Neuron (in vitro differentiated cells): Measurements from ENCODE around the gene CARD19.
A peak's percentile ranks its signal among the peaks of the same experiment; 100 is the strongest.

Experiments used
- H2AFZ ChIP-seq: one replicate; pipeline ENCODE4 v1.6.1; 2013; ENCODE audit warnings: low read depth, mild to moderate bottlenecking, inconsistent platforms, low read length, moderate library complexity
- H3K27me3 ChIP-seq: one replicate; pipeline ENCODE4 v1.6.1; 2013; ENCODE audit warnings: low read length; ENCODE audit not compliant: insufficient read depth
- H3K36me3 ChIP-seq: one replicate; pipeline ENCODE4 v1.6.1; 2013; ENCODE audit warnings: low read length; ENCODE audit not compliant: insufficient read depth
- H3K4me1 ChIP-seq: one replicate; pipeline ENCODE4 v1.6.1; 2013; ENCODE audit warnings: low read length; ENCODE audit not compliant: insufficient read depth
- H3K4me3 ChIP-seq: 2 replicates; pipeline ENCODE4 v1.5.1; 2013; ENCODE audit warnings: mild to moderate bottlenecking, low read length, moderate library complexity
- H3K9me3 ChIP-seq: one replicate; pipeline ENCODE4 v1.6.1; 2013; ENCODE audit warnings: low read length

Gene CARD19, protein sequence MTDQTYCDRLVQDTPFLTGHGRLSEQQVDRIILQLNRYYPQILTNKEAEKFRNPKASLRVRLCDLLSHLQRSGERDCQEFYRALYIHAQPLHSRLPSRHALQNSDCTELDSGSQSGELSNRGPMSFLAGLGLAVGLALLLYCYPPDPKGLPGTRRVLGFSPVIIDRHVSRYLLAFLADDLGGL

DNA sequence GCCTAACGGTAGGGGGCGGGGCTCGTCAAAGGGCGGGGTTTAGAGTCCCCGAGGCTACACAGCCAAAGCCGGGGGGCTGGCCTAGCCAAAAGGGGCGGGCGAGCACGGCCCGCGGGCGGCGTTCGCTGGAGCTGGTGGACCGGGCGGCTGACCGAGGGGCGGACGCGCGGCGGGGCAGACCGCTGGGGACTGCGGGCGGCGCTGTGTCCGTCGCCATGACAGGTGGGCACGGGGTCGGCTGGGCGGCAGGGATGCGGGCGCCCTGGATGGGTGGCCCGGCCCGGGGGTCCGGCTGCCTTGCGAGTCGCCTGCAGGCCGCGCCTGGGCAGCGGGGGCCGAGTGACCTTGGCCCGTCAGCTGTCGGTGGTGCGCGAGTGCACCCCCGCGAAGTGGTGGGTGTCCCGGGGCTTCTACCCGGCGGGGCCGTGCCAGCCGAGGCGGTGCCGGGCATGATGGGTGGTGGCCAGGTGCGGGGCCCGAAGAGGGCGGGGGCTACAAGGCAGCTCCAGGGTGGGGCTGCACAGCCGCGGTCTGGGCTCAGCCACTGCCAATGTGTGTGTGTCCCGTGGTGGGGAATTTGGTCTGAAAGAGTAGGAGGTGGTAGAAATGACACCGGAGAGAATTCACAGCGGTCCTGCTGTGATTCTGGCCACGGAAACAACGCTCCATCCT is at the start of gene CARD19:
Gene CARD19 (plus strand): TSS at position 87 of the 672 bp plus-strand sequence. CDS start 129 bp downstream, at position 216.
- Histone ChIP-seq H3K36me3 (no peaks in the 10 kb centered on the region), H3K27me3 (no peaks in the 10 kb centered on the region), H3K4me1 (peaks cover 24% of the 10 kb centered on the region), H3K4me3 (peak within 1 kb of the TSS; percentile 89), H2AFZ (peak within 1 kb of the TSS; percentile 94), H3K9me3 (peaks cover 2% of the 10 kb centered on the region)

GRCh38 chr9:93048566-93049448 is 47.2 kb upstream of the CARD19 start:
- Histone ChIP-seq H2AFZ (no peak overlapping the region), H3K9me3 (no peaks in the 10 kb centered on the region), H3K27me3 (peaks cover 6% of the 10 kb centered on the region), H3K36me3 (no peaks in the 10 kb centered on the region), H3K4me3 (no peak overlapping the region), H3K4me1 (no peaks in the 10 kb centered on the region)

DNA sequence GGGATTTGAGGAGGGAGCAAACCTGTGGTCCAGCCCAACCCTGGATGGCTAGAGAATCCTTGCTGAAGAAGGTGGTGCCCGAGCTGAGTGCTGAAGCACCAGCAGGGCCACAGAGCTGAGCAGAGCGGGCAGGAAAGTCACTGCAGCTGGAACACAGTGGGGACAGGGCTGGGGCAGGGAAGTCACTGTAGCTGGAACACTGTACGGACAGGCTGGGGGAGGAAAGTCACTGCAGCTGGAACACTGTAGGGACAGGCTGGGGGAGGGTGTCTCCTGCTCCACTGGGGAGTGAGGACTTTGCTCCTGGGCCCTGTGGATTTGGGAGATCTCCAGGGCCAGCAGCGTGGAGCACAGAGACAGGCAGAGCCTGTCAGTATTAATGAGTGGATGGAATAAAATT is 46.5 kb upstream of the CARD19 start:
- Histone ChIP-seq H3K27me3 (peaks cover 8% of the 10 kb centered on the region), H3K9me3 (no peaks in the 10 kb centered on the region), H2AFZ (no peak overlapping the region), H3K4me1 (no peaks in the 10 kb centered on the region), H3K4me3 (no peak overlapping the region), H3K36me3 (no peaks in the 10 kb centered on the region)

GRCh38 chr9:93050231-93050630 is 45.8 kb upstream of the CARD19 start:
- Histone ChIP-seq H3K9me3 (no peaks in the 10 kb centered on the region), H3K4me3 (no peak overlapping the region), H2AFZ (no peak overlapping the region), H3K27me3 (peaks cover 14% of the 10 kb centered on the region), H3K4me1 (no peaks in the 10 kb centered on the region), H3K36me3 (no peaks in the 10 kb centered on the region)

DNA sequence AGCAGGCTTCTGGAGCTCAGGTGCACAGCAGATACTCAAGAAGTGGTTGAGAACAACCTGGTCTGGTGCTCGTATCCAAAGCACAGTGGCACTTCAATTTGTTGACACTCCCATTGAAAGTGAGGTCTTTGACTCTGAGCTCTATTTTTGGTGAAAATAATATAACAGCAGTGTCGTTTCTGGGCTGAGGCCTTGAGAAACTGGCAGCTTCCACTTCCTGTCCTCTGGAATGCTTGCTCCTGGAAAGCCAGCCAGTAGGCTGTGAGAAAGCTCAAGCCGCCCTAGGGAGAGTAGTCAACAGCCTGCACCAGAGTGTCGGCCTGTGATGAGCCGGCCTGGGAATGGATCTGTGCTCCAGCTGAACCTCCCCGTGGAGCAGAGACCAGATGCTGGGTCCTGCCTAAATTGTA is 44.3 kb upstream of the CARD19 start:
- no peak overlapping the region for H3K4me3 ChIP-seq
- peaks cover 18% of the 10 kb centered on the region for H3K27me3 ChIP-seq
- no peaks in the 10 kb centered on the region for H3K4me1 ChIP-seq
- H3K36me3 ChIP-seq, result no peaks in the 10 kb centered on the region
- no peak overlapping the region for H2AFZ ChIP-seq
- H3K9me3 ChIP-seq, result no peaks in the 10 kb centered on the region

DNA sequence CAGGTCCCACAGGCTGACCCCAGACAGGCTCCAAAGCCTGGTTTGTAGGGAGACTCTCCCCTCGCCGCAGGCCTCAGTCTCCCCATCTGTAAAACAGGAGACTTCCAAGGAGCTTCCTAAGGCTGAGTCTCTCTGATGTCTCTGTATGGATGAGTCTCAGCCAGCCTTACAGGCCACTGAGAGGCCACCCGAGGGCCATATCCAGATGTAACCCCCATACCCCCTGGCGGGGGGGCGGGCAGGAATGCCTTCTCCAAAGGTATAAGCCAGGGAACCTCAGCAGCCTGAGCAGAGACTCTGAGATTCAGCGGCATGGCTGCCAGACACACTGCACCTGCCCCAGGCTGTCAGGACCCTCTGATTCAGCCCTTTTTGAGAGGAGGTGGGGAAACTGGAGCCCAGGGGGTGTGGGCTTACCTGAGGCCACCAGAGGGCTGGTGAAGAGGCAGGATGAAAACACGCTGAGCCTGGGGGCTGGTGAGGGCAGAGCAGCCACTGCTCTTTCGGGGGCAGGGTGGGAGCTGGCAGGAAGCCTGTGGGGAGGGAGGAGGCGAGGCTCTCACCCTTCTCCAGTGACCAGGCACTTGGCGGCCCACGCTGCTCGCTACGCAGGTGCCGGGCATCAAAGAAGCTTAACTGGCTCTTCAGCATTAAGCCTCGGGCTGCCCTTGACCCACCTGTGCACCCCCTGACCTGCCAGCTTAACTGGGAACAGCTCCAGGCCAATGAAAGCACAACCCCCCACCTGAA is 43.1 kb upstream of the CARD19 start:
- Histone ChIP-seq H3K36me3 (no peaks in the 10 kb centered on the region), H3K4me1 (no peaks in the 10 kb centered on the region), H3K9me3 (no peaks in the 10 kb centered on the region), H3K27me3 (peaks cover 31% of the 10 kb centered on the region), H3K4me3 (no peak overlapping the region), H2AFZ (no peak overlapping the region)

GRCh38 chr9:93053781-93054331 is 42.2 kb upstream of the CARD19 start:
- no peaks in the 10 kb centered on the region for H3K4me1 ChIP-seq
- no peak overlapping the region for H3K4me3 ChIP-seq
- H2AFZ ChIP-seq, result no peak overlapping the region
- H3K9me3 ChIP-seq, result no peaks in the 10 kb centered on the region
- H3K27me3 ChIP-seq, result peaks cover 38% of the 10 kb centered on the region
- no peaks in the 10 kb centered on the region for H3K36me3 ChIP-seq

DNA sequence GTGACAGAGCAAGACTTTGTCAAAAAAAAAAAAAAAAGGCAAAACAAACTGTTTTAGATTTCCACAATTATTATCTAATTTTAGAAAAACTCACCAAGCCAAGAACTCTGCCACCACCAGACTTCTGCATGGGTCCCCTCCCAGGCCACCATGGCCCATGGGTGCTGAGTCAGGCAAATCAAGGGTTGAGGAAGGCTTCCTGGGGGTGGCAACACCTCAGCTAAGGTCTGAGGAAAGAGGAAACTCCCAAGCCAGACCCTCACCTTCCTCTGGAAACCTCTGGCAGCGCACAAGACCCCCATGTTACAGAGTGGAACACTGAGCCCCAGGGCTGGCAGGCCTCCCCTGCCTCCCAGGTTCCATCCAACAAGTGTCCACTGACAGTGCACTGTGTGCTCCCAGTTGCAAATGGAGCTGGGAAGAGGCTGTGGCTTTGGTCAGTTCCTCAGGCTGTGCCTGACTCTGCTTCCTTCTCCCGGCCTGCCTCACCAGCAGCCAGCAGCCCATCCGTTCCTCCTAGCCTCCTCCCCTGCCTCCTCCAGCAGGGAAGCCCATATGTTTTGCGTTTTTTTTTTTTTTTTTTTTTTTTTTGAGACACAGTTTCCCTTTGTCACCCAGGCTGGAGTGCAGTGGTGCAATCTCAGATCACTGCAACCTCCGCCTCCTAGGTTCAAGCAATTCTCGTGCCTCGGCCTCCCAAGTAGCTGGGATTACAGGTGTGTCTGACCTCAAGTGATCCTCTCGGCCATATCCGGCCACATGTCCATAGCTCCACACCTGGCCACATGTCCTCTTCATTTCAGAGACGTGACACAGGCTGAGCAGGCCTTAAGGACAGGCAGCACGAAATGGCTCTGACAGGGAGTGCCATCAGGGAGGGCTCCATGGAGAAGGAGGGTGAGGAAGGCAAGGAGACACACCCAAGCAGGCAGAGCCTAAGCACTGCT is 41.0 kb upstream of the CARD19 start:
- no peaks in the 10 kb centered on the region for H3K36me3 ChIP-seq
- no peak overlapping the region for H3K4me3 ChIP-seq
- no peaks in the 10 kb centered on the region for H3K4me1 ChIP-seq
- H3K27me3 ChIP-seq, result peaks cover 48% of the 10 kb centered on the region
- no peaks in the 10 kb centered on the region for H3K9me3 ChIP-seq
- H2AFZ ChIP-seq, result no peak overlapping the region

GRCh38 chr9:93057042-93057702 is 38.8 kb upstream of the CARD19 start:
- Histone ChIP-seq H3K4me3 (no peak overlapping the region), H3K4me1 (no peaks in the 10 kb centered on the region), H3K9me3 (no peaks in the 10 kb centered on the region), H3K27me3 (peaks cover 55% of the 10 kb centered on the region), H3K36me3 (no peaks in the 10 kb centered on the region), H2AFZ (no peak overlapping the region)

- H2AFZ ChIP-seq, result no peak overlapping the region
- H3K4me3 ChIP-seq, result no peak overlapping the region
- H3K4me1 ChIP-seq, result no peaks in the 10 kb centered on the region
- H3K9me3 ChIP-seq, result no peaks in the 10 kb centered on the region
- no peaks in the 10 kb centered on the region for H3K36me3 ChIP-seq
- H3K27me3 ChIP-seq, result peaks cover 55% of the 10 kb centered on the region
Observed at GRCh38 chr9:93057703-93058354, 38.2 kb upstream of the CARD19 start.

DNA sequence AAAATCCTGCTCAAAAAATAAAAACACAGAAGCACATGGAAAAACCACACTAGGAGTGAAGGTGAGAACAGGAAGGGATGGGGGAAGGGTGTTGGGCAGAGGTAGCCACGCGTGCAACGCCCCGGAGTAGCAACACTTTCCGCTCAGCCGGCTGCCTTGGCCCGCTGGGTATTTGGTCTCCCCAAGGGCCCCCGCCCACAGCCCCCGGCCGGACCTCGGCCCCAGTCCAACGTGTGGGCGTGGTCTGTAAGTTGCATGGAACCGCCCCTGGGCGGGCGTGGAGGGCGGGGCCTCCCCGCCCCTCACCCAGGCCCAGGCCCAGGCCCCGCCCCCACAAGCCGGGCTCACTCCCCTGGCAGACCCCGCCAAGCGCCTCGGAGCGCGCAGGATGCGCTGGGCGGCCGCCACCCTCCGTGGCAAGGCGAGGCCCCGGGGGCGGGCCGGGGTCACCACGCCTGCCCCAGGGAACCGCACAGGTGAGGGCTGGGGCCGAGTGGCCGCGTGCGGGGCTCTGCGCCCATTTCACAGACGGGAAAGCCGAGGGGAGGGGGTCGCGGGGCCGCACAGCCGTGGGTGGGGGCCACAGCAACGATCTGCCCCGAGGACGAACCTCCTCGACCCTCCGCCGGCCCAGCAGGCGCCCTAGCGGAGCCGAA is 37.5 kb upstream of the CARD19 start, which contains the start of gene SUSD3:
Gene SUSD3 (plus strand): TSS at position 347 of the 656 bp plus-strand sequence. CDS start 42 bp downstream, at position 389.
- Histone ChIP-seq H3K4me3 (no peak within 1 kb of the TSS), H3K4me1 (no peaks in the 10 kb centered on the region), H2AFZ (no peak within 1 kb of the TSS), H3K36me3 (no peaks in the 10 kb centered on the region), H3K9me3 (no peaks in the 10 kb centered on the region), H3K27me3 (peaks cover 51% of the 10 kb centered on the region)
